ENCODE measurements around the gene PDGFC.

Gene PDGFC

GRCh38 chr4:156971676-156972378 is at the start of gene PDGFC:
TSS of gene PDGFC (minus strand) at chr4:156971799. CDS start at chr4:156970903, 896 bp downstream.
- TF ChIP-seq ZNF274 (IDR thresholded peaks at IDR 0.05; ENCODE audit: low read depth, low read length), result no peak
- H3K4me3 ChIP-seq (ENCODE audit: low read length), result peak within 1 kb of the TSS; percentile 41

GRCh38 chr4:157020882-157021281 is 49.3 kb upstream of the PDGFC start:
- no peak overlapping the region for H3K4me3 ChIP-seq (ENCODE audit: low read length)
- no peak for TF ChIP-seq ZNF274 (IDR thresholded peaks at IDR 0.05; ENCODE audit: low read depth, low read length)

GRCh38 chr4:157018920-157019490 is 47.4 kb upstream of the PDGFC start:
- no peak overlapping the region for H3K4me3 ChIP-seq (ENCODE audit: low read length)
- TF ChIP-seq ZNF274 (IDR thresholded peaks at IDR 0.05; ENCODE audit: low read depth, low read length), result no peak

GRCh38 chr4:157014621-157015591 is 43.3 kb upstream of the PDGFC start:
- TF ChIP-seq ZNF274 (IDR thresholded peaks at IDR 0.05; ENCODE audit: low read depth, low read length), result no peak
- no peak overlapping the region for H3K4me3 ChIP-seq (ENCODE audit: low read length)

- no peak for TF ChIP-seq ZNF274 (IDR thresholded peaks at IDR 0.05; ENCODE audit: low read depth, low read length)
- no peak overlapping the region for H3K4me3 ChIP-seq (ENCODE audit: low read length)
Measured at GRCh38 chr4:157013656-157014055, 42.1 kb upstream of the PDGFC start.

GRCh38 chr4:157012781-157013180 is 41.2 kb upstream of the PDGFC start:
- no peak for TF ChIP-seq ZNF274 (IDR thresholded peaks at IDR 0.05; ENCODE audit: low read depth, low read length)
- no peak overlapping the region for H3K4me3 ChIP-seq (ENCODE audit: low read length)

GRCh38 chr4:157012296-157012695 is 40.7 kb upstream of the PDGFC start:
- no peak for TF ChIP-seq ZNF274 (IDR thresholded peaks at IDR 0.05; ENCODE audit: low read depth, low read length)
- H3K4me3 ChIP-seq (ENCODE audit: low read length), result no peak overlapping the region

GRCh38 chr4:157010630-157011029 is 39.0 kb upstream of the PDGFC start:
- TF ChIP-seq ZNF274 (IDR thresholded peaks at IDR 0.05; ENCODE audit: low read depth, low read length), result no peak
- H3K4me3 ChIP-seq (ENCODE audit: low read length), result no peak overlapping the region

GRCh38 chr4:157005831-157006230 is 34.2 kb upstream of the PDGFC start:
- H3K4me3 ChIP-seq (ENCODE audit: low read length), result no peak overlapping the region
- no peak for TF ChIP-seq ZNF274 (IDR thresholded peaks at IDR 0.05; ENCODE audit: low read depth, low read length)

- no peak overlapping the region for H3K4me3 ChIP-seq (ENCODE audit: low read length)
- no peak for TF ChIP-seq ZNF274 (IDR thresholded peaks at IDR 0.05; ENCODE audit: low read depth, low read length)
Measured at GRCh38 chr4:157005193-157005592, 33.6 kb upstream of the PDGFC start.

- TF ChIP-seq ZNF274 (IDR thresholded peaks at IDR 0.05; ENCODE audit: low read depth, low read length), result no peak
- H3K4me3 ChIP-seq (ENCODE audit: low read length), result no peak overlapping the region
Measured at GRCh38 chr4:157004279-157005161, 32.9 kb upstream of the PDGFC start.

- H3K4me3 ChIP-seq (ENCODE audit: low read length), result no peak overlapping the region
Measured at GRCh38 chr4:156999175-156999517, 27.5 kb upstream of the PDGFC start.

GRCh38 chr4:156998500-156999174 is 27.0 kb upstream of the PDGFC start:
- no peak overlapping the region for H3K4me3 ChIP-seq (ENCODE audit: low read length)
- TF ChIP-seq ZNF274 (IDR thresholded peaks at IDR 0.05; ENCODE audit: low read depth, low read length), result no peak

More at GRCh38 chr4:156999175-156999517, 27.5 kb upstream of the PDGFC start:
- no peak for TF ChIP-seq ZNF274 (IDR thresholded peaks at IDR 0.05; ENCODE audit: low read depth, low read length)

All from GM08714 (cell line).